ENCODE results near the gene CENPX.

Gene CENPX

GRCh38 chr17:81999976-82000802, 22.5 kb downstream of the CENPX start:
- Histone ChIP-seq H3K27ac (ENCODE audit: low read depth, low read length) (no peak overlapping the region), H3K9me3 (ENCODE audit: control insufficient read depth in 5 of 5, low read length in 5 of 5) (no peaks in the 10 kb centered on the region), H3K4me3 (ENCODE audit: low read depth in 1 of 5, low read length in 5 of 5) (no peak overlapping the region), H3K36me3 (ENCODE audit: control insufficient read depth in 5 of 5, insufficient read depth in 5 of 5, low read length in 5 of 5) (peaks cover 0 to 26% (median 11%) of the 10 kb centered on the region in 5 donors), H3K4me1 (ENCODE audit: control insufficient read depth in 5 of 5, insufficient read depth in 5 of 5, low read length in 5 of 5) (peaks cover 2 to 19% (median 13%) of the 10 kb centered on the region in 5 donors), H3K27me3 (ENCODE audit: control insufficient read depth in 5 of 5, insufficient read depth in 4 of 5, low read length in 5 of 5) (no peaks in the 10 kb centered on the region), H3K9ac (ENCODE audit: low read length in 5 of 5) (no peak overlapping the region)

- Histone ChIP-seq H3K9me3 (ENCODE audit: control insufficient read depth in 5 of 5, low read length in 5 of 5) (no peaks in the 10 kb centered on the region), H3K4me1 (ENCODE audit: control insufficient read depth in 5 of 5, insufficient read depth in 5 of 5, low read length in 5 of 5) (peaks cover 2 to 19% (median 13%) of the 10 kb centered on the region in 5 donors), H3K4me3 (ENCODE audit: low read depth in 1 of 5, low read length in 5 of 5) (no peak overlapping the region), H3K9ac (ENCODE audit: low read length in 5 of 5) (no peak overlapping the region), H3K27me3 (ENCODE audit: control insufficient read depth in 5 of 5, insufficient read depth in 4 of 5, low read length in 5 of 5) (no peaks in the 10 kb centered on the region), H3K36me3 (ENCODE audit: control insufficient read depth in 5 of 5, insufficient read depth in 5 of 5, low read length in 5 of 5) (peaks cover 0 to 25% (median 11%) of the 10 kb centered on the region in 5 donors), H3K27ac (ENCODE audit: low read depth, low read length) (no peak overlapping the region)
Measured at GRCh38 chr17:81999587-81999975, 23.1 kb downstream of the CENPX start.

GRCh38 chr17:81998691-81999438, 23.8 kb downstream of the CENPX start:
- no peak overlapping the region for H3K27ac ChIP-seq (ENCODE audit: low read depth, low read length)

GRCh38 chr17:81998212-81998611, 24.5 kb downstream of the CENPX start:
- no peak overlapping the region for H3K27ac ChIP-seq (ENCODE audit: low read depth, low read length)
- no peaks in the 10 kb centered on the region for H3K9me3 ChIP-seq (ENCODE audit: control insufficient read depth in 5 of 5, low read length in 5 of 5)
- no peak overlapping the region for H3K4me3 ChIP-seq (ENCODE audit: low read depth in 1 of 5, low read length in 5 of 5)
- H3K9ac ChIP-seq (ENCODE audit: low read length in 5 of 5), result no peak overlapping the region
- H3K36me3 ChIP-seq (ENCODE audit: control insufficient read depth in 5 of 5, insufficient read depth in 5 of 5, low read length in 5 of 5), result peaks cover 0 to 33% (median 21%) of the 10 kb centered on the region in 5 donors
- H3K4me1 ChIP-seq (ENCODE audit: control insufficient read depth in 5 of 5, insufficient read depth in 5 of 5, low read length in 5 of 5), result peaks cover under 1 to 5% (median 1%) of the 10 kb centered on the region in 5 donors
- no peaks in the 10 kb centered on the region for H3K27me3 ChIP-seq (ENCODE audit: control insufficient read depth in 5 of 5, insufficient read depth in 4 of 5, low read length in 5 of 5)

More at GRCh38 chr17:81998691-81999438, 23.8 kb downstream of the CENPX start:
- Histone ChIP-seq H3K4me1 (ENCODE audit: control insufficient read depth in 5 of 5, insufficient read depth in 5 of 5, low read length in 5 of 5) (peaks cover 2 to 11% (median 8%) of the 10 kb centered on the region in 5 donors), H3K4me3 (ENCODE audit: low read depth in 1 of 5, low read length in 5 of 5) (no peak overlapping the region), H3K9ac (ENCODE audit: low read length in 5 of 5) (no peak overlapping the region), H3K27me3 (ENCODE audit: control insufficient read depth in 5 of 5, insufficient read depth in 4 of 5, low read length in 5 of 5) (no peaks in the 10 kb centered on the region), H3K9me3 (ENCODE audit: control insufficient read depth in 5 of 5, low read length in 5 of 5) (no peaks in the 10 kb centered on the region), H3K36me3 (ENCODE audit: control insufficient read depth in 5 of 5, insufficient read depth in 5 of 5, low read length in 5 of 5) (peaks cover 0 to 27% (median 15%) of the 10 kb centered on the region in 5 donors)

GRCh38 chr17:81996757-81997441, 25.8 kb downstream of the CENPX start:
- peaks cover 0 to 33% (median 21%) of the 10 kb centered on the region in 5 donors for H3K36me3 ChIP-seq (ENCODE audit: control insufficient read depth in 5 of 5, insufficient read depth in 5 of 5, low read length in 5 of 5)
- no peak overlapping the region for H3K9ac ChIP-seq (ENCODE audit: low read length in 5 of 5)
- H3K27me3 ChIP-seq (ENCODE audit: control insufficient read depth in 5 of 5, insufficient read depth in 4 of 5, low read length in 5 of 5), result no peaks in the 10 kb centered on the region
- no peaks in the 10 kb centered on the region for H3K9me3 ChIP-seq (ENCODE audit: control insufficient read depth in 5 of 5, low read length in 5 of 5)
- no peak overlapping the region for H3K4me3 ChIP-seq (ENCODE audit: low read depth in 1 of 5, low read length in 5 of 5)
- H3K27ac ChIP-seq (ENCODE audit: low read depth, low read length), result no peak overlapping the region
- H3K4me1 ChIP-seq (ENCODE audit: control insufficient read depth in 5 of 5, insufficient read depth in 5 of 5, low read length in 5 of 5), result peaks cover 0 to 9% (median 5%) of the 10 kb centered on the region in 5 donors

- Histone ChIP-seq H3K27me3 (ENCODE audit: control insufficient read depth in 5 of 5, insufficient read depth in 4 of 5, low read length in 5 of 5) (no peaks in the 10 kb centered on the region), H3K4me1 (ENCODE audit: control insufficient read depth in 5 of 5, insufficient read depth in 5 of 5, low read length in 5 of 5) (peaks cover 0 to 15% (median 10%) of the 10 kb centered on the region in 5 donors), H3K4me3 (ENCODE audit: low read depth in 1 of 5, low read length in 5 of 5) (no peak overlapping the region), H3K36me3 (ENCODE audit: control insufficient read depth in 5 of 5, insufficient read depth in 5 of 5, low read length in 5 of 5) (peaks cover 0 to 37% (median 21%) of the 10 kb centered on the region in 5 donors), H3K27ac (ENCODE audit: low read depth, low read length) (no peak overlapping the region), H3K9ac (ENCODE audit: low read length in 5 of 5) (no peak overlapping the region), H3K9me3 (ENCODE audit: control insufficient read depth in 5 of 5, low read length in 5 of 5) (no peaks in the 10 kb centered on the region)
Measured at GRCh38 chr17:81996232-81996756, 26.4 kb downstream of the CENPX start.

- H3K27me3 ChIP-seq (ENCODE audit: control insufficient read depth in 5 of 5, insufficient read depth in 4 of 5, low read length in 5 of 5), result no peaks in the 10 kb centered on the region
- H3K4me3 ChIP-seq (ENCODE audit: low read depth in 1 of 5, low read length in 5 of 5), result no peak overlapping the region
- no peak overlapping the region for H3K9ac ChIP-seq (ENCODE audit: low read length in 5 of 5)
- H3K9me3 ChIP-seq (ENCODE audit: control insufficient read depth in 5 of 5, low read length in 5 of 5), result no peaks in the 10 kb centered on the region
- no peak overlapping the region for H3K27ac ChIP-seq (ENCODE audit: low read depth, low read length)
- peaks cover 0 to 16% (median 12%) of the 10 kb centered on the region in 5 donors for H3K4me1 ChIP-seq (ENCODE audit: control insufficient read depth in 5 of 5, insufficient read depth in 5 of 5, low read length in 5 of 5)
- peaks cover 0 to 38% (median 21%) of the 10 kb centered on the region in 5 donors for H3K36me3 ChIP-seq (ENCODE audit: control insufficient read depth in 5 of 5, insufficient read depth in 5 of 5, low read length in 5 of 5)
Measured at GRCh38 chr17:81995463-81996231, 27.0 kb downstream of the CENPX start.

- H3K4me1 ChIP-seq (ENCODE audit: control insufficient read depth in 5 of 5, insufficient read depth in 5 of 5, low read length in 5 of 5), result peaks cover 0 to 16% (median 12%) of the 10 kb centered on the region in 5 donors
- no peak overlapping the region for H3K27ac ChIP-seq (ENCODE audit: low read depth, low read length)
- H3K27me3 ChIP-seq (ENCODE audit: control insufficient read depth in 5 of 5, insufficient read depth in 4 of 5, low read length in 5 of 5), result no peaks in the 10 kb centered on the region
- H3K36me3 ChIP-seq (ENCODE audit: control insufficient read depth in 5 of 5, insufficient read depth in 5 of 5, low read length in 5 of 5), result peaks cover 0 to 43% (median 21%) of the 10 kb centered on the region in 5 donors
- H3K9ac ChIP-seq (ENCODE audit: low read length in 5 of 5), result no peak overlapping the region
- H3K9me3 ChIP-seq (ENCODE audit: control insufficient read depth in 5 of 5, low read length in 5 of 5), result no peaks in the 10 kb centered on the region
- no peak overlapping the region for H3K4me3 ChIP-seq (ENCODE audit: low read depth in 1 of 5, low read length in 5 of 5)
Measured at GRCh38 chr17:81994593-81995462, 27.9 kb downstream of the CENPX start.
